Measurements from ENCODE around the gene MAP2. TPM values are rescaled to one million over a fixed set of nuclear protein-coding genes. Genes with fewer than 3 reads are reported as not detected.

Gene MAP2
- total RNA-seq, 1 experiment from 2014 or later, result 0.05 TPM

DNA sequence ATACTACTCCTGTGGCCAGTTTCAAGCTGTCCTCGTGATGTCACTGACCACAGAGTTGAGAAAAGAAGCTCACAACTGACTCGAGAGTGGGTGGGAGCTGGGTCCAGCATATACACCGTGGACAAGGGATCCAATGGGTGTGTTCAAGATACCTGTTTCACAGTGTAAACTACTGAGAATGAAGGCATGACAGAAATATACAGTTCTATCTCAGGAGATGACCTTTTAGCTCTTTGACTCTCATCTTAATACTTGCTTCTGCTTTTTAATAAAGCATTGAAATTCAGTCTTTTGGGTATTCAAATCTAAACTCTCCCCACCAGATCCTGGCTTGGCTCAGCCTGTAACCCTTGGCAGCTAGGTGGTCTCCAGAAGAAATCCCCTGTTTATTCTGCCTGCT is 130.1 kb downstream of the MAP2 start:
- CTCF ChIA-PET, result no interaction called here
- Histone ChIP-seq H3K36me3 (ENCODE audit: control insufficient read depth, insufficient read depth, low read length) (no peaks in the 10 kb centered on the region), H3K9me3 (no peaks in the 10 kb centered on the region; the same call in 1 of the 2 replicates), H3K4me1 (no peaks in the 10 kb centered on the region), H3K27me3 (replicated peaks; ENCODE audit: control insufficient read depth, insufficient read depth, low read length) (no peaks in the 10 kb centered on the region), H3K4me3 (ENCODE audit: low read depth, low read length) (no peak overlapping the region)
- Mint-ChIP-seq H3K9me3 (ENCODE audit: unreplicated experiment) (no peaks in the 10 kb centered on the region), H3K4me1 (ENCODE audit: low read depth, unreplicated experiment) (no peaks in the 10 kb centered on the region), H3K27me3 (ENCODE audit: insufficient read depth, unreplicated experiment) (no peaks in the 10 kb centered on the region), H3K36me3 (ENCODE audit: insufficient read depth, unreplicated experiment) (no peaks in the 10 kb centered on the region), H3K4me3 (ENCODE audit: unreplicated experiment) (no peak overlapping the region), H3K27ac (ENCODE audit: unreplicated experiment) (no peak overlapping the region)
- POLR2A ChIA-PET, result no interaction called here
- intact Hi-C loops (cut with micrococcal nuclease; ENCODE audit: unreplicated experiment), result no loop called here
- TF ChIP-seq, protein P1, sequence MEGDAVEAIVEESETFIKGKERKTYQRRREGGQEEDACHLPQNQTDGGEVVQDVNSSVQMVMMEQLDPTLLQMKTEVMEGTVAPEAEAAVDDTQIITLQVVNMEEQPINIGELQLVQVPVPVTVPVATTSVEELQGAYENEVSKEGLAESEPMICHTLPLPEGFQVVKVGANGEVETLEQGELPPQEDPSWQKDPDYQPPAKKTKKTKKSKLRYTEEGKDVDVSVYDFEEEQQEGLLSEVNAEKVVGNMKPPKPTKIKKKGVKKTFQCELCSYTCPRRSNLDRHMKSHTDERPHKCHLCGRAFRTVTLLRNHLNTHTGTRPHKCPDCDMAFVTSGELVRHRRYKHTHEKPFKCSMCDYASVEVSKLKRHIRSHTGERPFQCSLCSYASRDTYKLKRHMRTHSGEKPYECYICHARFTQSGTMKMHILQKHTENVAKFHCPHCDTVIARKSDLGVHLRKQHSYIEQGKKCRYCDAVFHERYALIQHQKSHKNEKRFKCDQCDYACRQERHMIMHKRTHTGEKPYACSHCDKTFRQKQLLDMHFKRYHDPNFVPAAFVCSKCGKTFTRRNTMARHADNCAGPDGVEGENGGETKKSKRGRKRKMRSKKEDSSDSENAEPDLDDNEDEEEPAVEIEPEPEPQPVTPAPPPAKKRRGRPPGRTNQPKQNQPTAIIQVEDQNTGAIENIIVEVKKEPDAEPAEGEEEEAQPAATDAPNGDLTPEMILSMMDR (IDR thresholded peaks at IDR 0.05; ENCODE audit: insufficient read depth in 1 of 2, low read depth in 1 of 2, low read length in 1 of 2, severe bottlenecking in 1 of 2, unreplicated experiment in 1 of 2), result no peak
- BruUV-seq (replicated peaks), result no TSS peak
- no peak for DNase-seq

DNA sequence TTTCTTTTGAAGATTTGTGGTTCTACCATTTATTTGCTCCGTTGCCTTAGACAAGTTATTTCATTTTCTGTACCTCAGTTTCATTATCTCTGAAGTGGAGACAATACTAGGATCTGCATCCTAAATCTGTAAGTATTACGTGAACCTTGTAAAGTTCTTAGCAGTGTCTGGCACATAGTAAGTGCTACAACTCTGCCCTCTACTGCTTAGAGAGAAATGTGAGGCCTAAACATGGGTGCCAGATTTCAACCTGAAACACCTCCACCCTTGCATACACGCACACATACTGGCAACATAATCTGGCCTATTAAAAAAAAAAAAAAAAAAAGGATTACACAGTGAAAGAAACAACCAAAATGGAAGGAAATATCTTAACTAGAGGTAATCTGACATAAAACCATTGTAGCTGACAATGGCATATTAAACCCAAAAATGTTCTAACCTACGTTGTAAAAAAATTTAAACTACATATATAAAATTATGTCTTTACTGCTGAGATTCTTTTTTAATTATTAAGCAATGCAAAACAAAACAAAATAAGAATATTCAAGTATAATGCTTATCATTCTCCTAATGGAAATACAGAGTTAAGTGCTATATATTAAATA is 132.6 kb downstream of the MAP2 start:
- no peaks in the 10 kb centered on the region for H3K36me3 Mint-ChIP-seq (ENCODE audit: insufficient read depth, unreplicated experiment)
- no peaks in the 10 kb centered on the region for H3K9me3 Mint-ChIP-seq (ENCODE audit: unreplicated experiment)
- no peaks in the 10 kb centered on the region for H3K4me1 Mint-ChIP-seq (ENCODE audit: low read depth, unreplicated experiment)
- no peaks in the 10 kb centered on the region for H3K27me3 Mint-ChIP-seq (ENCODE audit: insufficient read depth, unreplicated experiment)
- no peak overlapping the region for H3K4me3 ChIP-seq (ENCODE audit: low read depth, low read length)
- intact Hi-C loops (cut with micrococcal nuclease; ENCODE audit: unreplicated experiment), result loop anchor here (1.0 kb wide), 2 partner anchors 132 to 222 kb away; partner anchors contain the start of gene MAP2
- no peaks in the 10 kb centered on the region for H3K4me1 ChIP-seq
- peak in 1 of 2 experiments; percentile 12 for DNase-seq
- BruUV-seq (replicated peaks), result no TSS peak
- H3K4me3 Mint-ChIP-seq (ENCODE audit: unreplicated experiment), result no peak overlapping the region
- TF ChIP-seq, protein P1 (IDR thresholded peaks at IDR 0.05; ENCODE audit: insufficient read depth in 1 of 2, low read depth in 1 of 2, low read length in 1 of 2, severe bottlenecking in 1 of 2, unreplicated experiment in 1 of 2), result peak in 1 of 2 experiments; percentile 58
- ChIA-PET CTCF (interaction anchor here (0.6 to 0.7 kb wide), 2 partner anchors 8 to 225 kb away, joined by 3 to 4 read pairs; no protein-coding TSS in a partner anchor), POLR2A (no interaction called here)
- no peak overlapping the region for H3K27ac Mint-ChIP-seq (ENCODE audit: unreplicated experiment)
- H3K27me3 ChIP-seq (replicated peaks; ENCODE audit: control insufficient read depth, insufficient read depth, low read length), result no peaks in the 10 kb centered on the region
- no peaks in the 10 kb centered on the region for H3K36me3 ChIP-seq (ENCODE audit: control insufficient read depth, insufficient read depth, low read length)
- no peaks in the 10 kb centered on the region for H3K9me3 ChIP-seq

DNA sequence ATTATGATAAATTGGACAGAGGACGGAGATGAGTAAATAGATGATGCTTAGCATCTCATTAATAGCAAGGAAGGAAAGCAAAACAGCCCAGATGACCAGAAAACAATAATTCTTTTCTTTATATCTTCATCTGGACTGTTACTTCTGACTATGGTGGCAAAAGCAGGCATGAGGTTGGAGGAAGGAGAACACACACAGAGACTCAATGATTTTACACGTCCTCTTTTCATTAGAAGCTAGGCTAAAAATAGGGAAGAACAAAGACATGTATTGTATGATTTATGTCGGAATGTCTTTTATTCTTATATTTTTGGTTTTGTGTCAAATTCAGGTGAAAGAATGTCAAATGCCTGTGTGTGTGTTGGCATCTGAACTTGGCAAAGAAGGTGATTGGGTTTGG is 137.1 kb downstream of the MAP2 start:
- no peaks in the 10 kb centered on the region for H3K27me3 ChIP-seq (replicated peaks; ENCODE audit: control insufficient read depth, insufficient read depth, low read length)
- H3K4me3 Mint-ChIP-seq (ENCODE audit: unreplicated experiment), result no peak overlapping the region
- ChIA-PET CTCF (no interaction called here), POLR2A (no interaction called here)
- no peaks in the 10 kb centered on the region for H3K27me3 Mint-ChIP-seq (ENCODE audit: insufficient read depth, unreplicated experiment)
- intact Hi-C loops (cut with micrococcal nuclease; ENCODE audit: unreplicated experiment), result no loop called here
- H3K27ac Mint-ChIP-seq (ENCODE audit: unreplicated experiment), result no peak overlapping the region
- BruUV-seq (replicated peaks), result no TSS peak
- H3K9me3 Mint-ChIP-seq (ENCODE audit: unreplicated experiment), result no peaks in the 10 kb centered on the region
- H3K36me3 ChIP-seq (ENCODE audit: control insufficient read depth, insufficient read depth, low read length), result no peaks in the 10 kb centered on the region
- TF ChIP-seq, protein P1 (IDR thresholded peaks at IDR 0.05; ENCODE audit: insufficient read depth in 1 of 2, low read depth in 1 of 2, low read length in 1 of 2, severe bottlenecking in 1 of 2, unreplicated experiment in 1 of 2), result no peak
- H3K9me3 ChIP-seq, result no peaks in the 10 kb centered on the region
- DNase-seq, result no peak
- no peaks in the 10 kb centered on the region for H3K36me3 Mint-ChIP-seq (ENCODE audit: insufficient read depth, unreplicated experiment)
- no peak overlapping the region for H3K4me3 ChIP-seq (ENCODE audit: low read depth, low read length)
- no peaks in the 10 kb centered on the region for H3K4me1 ChIP-seq
- H3K4me1 Mint-ChIP-seq (ENCODE audit: low read depth, unreplicated experiment), result no peaks in the 10 kb centered on the region
